Measurements from ENCODE around the gene TRIM3. TPM values are rescaled to one million over a fixed set of nuclear protein-coding genes. Genes with fewer than 3 reads are reported as not detected.

TRIM3 gene
- total and polyA plus RNA-seq, 2 of the 8 experiments (the other 6 are each of a cell fraction or from before 2014, with no cell fraction given): 10.7 to 14.3 TPM

GRCh38 chr11:6431861-6432260 is 41.9 kb downstream of the TRIM3 start (continued):
- TF ChIP-seq CHD7 (IDR thresholded peaks at IDR 0.05; ENCODE audit: insufficient replicate concordance, low read length) (no peak), POLR2AphosphoS5 (IDR thresholded peaks at IDR 0.05; ENCODE audit: low read depth, low read length) (no peak), CHD2 (IDR thresholded peaks at IDR 0.05; ENCODE audit: low read length) (no peak), TCF12 (IDR thresholded peaks at IDR 0.05; ENCODE audit: low read depth, low read length) (no peak), EGR1 (IDR thresholded peaks at IDR 0.05; ENCODE audit: borderline replicate concordance, low read depth, low read length) (no peak), CHD1 (IDR thresholded peaks at IDR 0.05; ENCODE audit: low read depth, low read length) (no peak), EP300 (IDR thresholded peaks at IDR 0.05; ENCODE audit: borderline replicate concordance in 1 of 2, low read depth in 2 of 2, low read length in 2 of 2) (no peak), SIX5 (IDR thresholded peaks at IDR 0.05; ENCODE audit: low read depth, low read length) (no peak), TBP (IDR thresholded peaks at IDR 0.05; ENCODE audit: low read depth, low read length) (no peak), BRCA1 (IDR thresholded peaks at IDR 0.05; ENCODE audit: low read depth, low read length) (no peak)

Data from H1 (cell line).